PC-9 (cell line): ENCODE measurements around the gene CBX8.

ENCODE experiments used
- CTCF ChIP-seq: fragments of 200-600 bp; sonication (generic); conservative IDR thresholded peaks from 2 replicates; pipeline ENCODE4 v1.6.1; 2017; ENCODE audit warnings: mixed run types, antibody characterized with exemption, mild to moderate bottlenecking, moderate library complexity
- EZH2 ChIP-seq: fragments of 200-600 bp; sonication (generic); IDR thresholded peaks from 2 replicates; pipeline ENCODE4 v1.8.0; 2017; ENCODE audit warnings: antibody characterized with exemption, low read depth

GRCh38 chr17:79840989-79841286 is 44.1 kb upstream of the CBX8 start:
- no peak for TF ChIP-seq CTCF
- TF ChIP-seq EZH2, result no peak
